ENCODE results near the gene FKBP10. TPM values are rescaled to one million over a fixed set of nuclear protein-coding genes. Genes with fewer than 3 reads are reported as not detected.
A peak's percentile ranks its signal among the peaks of the same experiment; 100 is the strongest.

FKBP10 gene
- total RNA-seq, 4 donors from 2014 or later: 4.2 to 25.4 (median 6.8) TPM

DNA sequence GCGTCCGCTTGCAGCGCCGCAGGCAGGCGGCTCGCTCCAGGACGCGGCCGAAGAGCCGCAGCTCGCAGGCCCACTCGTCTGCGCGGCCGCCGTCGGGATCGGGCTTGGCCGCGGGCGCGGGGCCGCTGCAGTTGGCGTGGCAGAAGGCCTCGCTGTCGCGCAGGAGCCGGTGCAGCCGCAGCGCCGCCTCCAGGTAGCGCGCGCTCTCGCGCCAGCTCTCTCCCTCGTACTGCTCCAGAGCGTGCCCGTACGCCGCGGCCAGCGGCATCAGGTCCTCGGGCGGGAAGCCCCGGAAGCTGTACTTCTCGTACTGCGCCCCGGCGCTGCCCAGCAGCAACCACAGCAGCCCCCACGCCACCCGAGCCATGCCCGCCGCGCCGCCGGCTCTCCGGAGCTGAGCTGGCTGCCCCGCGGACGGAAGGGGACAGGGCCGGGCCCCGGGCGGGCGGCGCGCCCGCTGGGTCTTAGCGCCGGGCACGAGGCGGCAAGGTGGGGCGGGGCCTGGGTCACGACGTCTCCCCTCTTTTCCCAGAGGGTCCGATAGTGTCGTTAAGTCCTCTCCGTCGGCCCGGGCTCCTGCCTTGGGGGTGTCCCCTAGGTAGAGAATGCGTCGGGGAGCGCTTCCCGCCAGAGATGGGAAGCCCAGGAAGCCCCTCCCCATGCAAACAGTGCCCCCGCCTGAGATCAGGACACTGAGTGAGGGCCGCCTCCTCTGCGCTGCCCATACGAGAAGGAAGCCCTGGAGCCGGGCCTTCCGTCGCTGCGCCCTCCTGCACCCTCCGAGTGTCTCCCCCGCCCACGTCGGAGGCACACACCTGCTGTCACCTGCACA is 1.0 kb upstream of the FKBP10 start, which contains the start of gene P3H4:
TSS of gene P3H4 (minus strand) at position 401 of the 832 bp plus-strand sequence. CDS start at position 367, 34 bp downstream.
- TF ChIP-seq, protein P1, sequence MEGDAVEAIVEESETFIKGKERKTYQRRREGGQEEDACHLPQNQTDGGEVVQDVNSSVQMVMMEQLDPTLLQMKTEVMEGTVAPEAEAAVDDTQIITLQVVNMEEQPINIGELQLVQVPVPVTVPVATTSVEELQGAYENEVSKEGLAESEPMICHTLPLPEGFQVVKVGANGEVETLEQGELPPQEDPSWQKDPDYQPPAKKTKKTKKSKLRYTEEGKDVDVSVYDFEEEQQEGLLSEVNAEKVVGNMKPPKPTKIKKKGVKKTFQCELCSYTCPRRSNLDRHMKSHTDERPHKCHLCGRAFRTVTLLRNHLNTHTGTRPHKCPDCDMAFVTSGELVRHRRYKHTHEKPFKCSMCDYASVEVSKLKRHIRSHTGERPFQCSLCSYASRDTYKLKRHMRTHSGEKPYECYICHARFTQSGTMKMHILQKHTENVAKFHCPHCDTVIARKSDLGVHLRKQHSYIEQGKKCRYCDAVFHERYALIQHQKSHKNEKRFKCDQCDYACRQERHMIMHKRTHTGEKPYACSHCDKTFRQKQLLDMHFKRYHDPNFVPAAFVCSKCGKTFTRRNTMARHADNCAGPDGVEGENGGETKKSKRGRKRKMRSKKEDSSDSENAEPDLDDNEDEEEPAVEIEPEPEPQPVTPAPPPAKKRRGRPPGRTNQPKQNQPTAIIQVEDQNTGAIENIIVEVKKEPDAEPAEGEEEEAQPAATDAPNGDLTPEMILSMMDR (IDR thresholded peaks at IDR 0.05): peak in 1 of 3 donors; percentile 49
- no peak for TF ChIP-seq POLR2A (IDR thresholded peaks at IDR 0.05)
- DNase-seq (ENCODE audit: low spot score in 2 of 2): peak; percentile 62 to 95
- intact Hi-C loops (cut with DNase I; ENCODE audit: low total_unique reads): no loop called here
- peak within 1 kb of the TSS; percentile 52 for H3K4me3 ChIP-seq (ENCODE audit: low read depth, poor library complexity, severe bottlenecking)
- 0 to 1% methylated on average over 15 to 47 of the region's 96 CpGs for WGBS, 2 donors

GRCh38 chr17:41813152-41813680 is 412 bp downstream of the FKBP10 start:
- 27 to 30% methylated on average over 11 to 12 of the region's 12 CpGs for WGBS, 2 donors

DNA sequence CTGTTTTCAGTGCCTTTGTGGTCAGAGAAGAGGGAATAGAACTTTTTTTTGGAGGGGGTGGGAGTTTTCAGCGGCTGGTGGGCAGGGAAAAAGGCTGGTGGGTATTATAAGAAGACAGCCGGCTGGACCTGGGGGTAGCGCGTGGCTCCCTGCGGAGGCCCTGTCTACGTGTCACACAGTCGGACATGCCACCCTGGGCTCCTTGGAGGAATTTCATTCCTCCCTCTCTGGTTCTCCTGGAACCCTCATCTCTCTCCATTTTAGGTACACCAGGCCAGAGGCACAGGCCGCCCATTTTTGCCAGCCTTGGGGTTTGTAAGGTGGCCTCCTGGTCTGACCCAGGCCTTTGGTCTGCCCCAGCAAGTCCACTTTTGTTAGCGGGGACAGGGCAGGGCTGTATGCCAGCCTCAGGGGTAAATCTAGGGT is 908 bp downstream of the FKBP10 start:
- TF ChIP-seq, protein P1 (IDR thresholded peaks at IDR 0.05): no peak
- no peak for TF ChIP-seq POLR2A (IDR thresholded peaks at IDR 0.05)
- 66 to 69% methylated on average over 9 of the region's 9 CpGs for WGBS, 2 donors

More at GRCh38 chr17:41813152-41813680, 412 bp downstream of the FKBP10 start:
- no peak overlapping the region for H3K4me3 ChIP-seq (ENCODE audit: low read depth, poor library complexity, severe bottlenecking)
- no peak for TF ChIP-seq POLR2A (IDR thresholded peaks at IDR 0.05)
- TF ChIP-seq, protein P1 (IDR thresholded peaks at IDR 0.05): no peak
- DNase-seq (ENCODE audit: low spot score in 2 of 2): no peak
- intact Hi-C loops (cut with DNase I; ENCODE audit: low total_unique reads): no loop called here

DNA sequence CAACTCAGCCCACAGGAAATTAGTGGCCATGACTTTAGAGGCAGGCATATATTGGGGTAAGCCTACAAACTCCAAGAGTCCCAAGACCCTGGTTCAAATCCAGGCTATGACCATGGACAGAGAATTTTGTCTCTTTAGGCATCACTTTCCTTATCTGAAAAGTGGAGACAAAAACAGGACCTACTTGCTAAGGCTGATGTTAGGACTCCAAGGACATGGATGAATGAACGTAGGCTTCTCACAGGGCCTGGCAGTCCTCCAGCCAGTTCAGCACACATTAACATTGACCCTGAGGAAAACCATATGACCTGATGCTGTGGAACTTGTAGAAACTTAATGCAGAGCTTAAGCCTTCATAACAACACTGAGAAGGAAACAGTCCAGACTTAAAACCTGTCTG is 1.4 kb downstream of the FKBP10 start:
- no peak overlapping the region for H3K4me3 ChIP-seq (ENCODE audit: low read depth, poor library complexity, severe bottlenecking)
- intact Hi-C loops (cut with DNase I; ENCODE audit: low total_unique reads): no loop called here
- TF ChIP-seq, protein P1 (IDR thresholded peaks at IDR 0.05): no peak
- no peak for TF ChIP-seq POLR2A (IDR thresholded peaks at IDR 0.05)
- whole genome bisulfite sequencing, 2 donors: 43 to 50% methylated on average over 1 of the region's 1 CpG
- no peak for DNase-seq (ENCODE audit: low spot score in 2 of 2)

More for the DNA sequence above, 908 bp downstream of the FKBP10 start:
- no peak overlapping the region for H3K4me3 ChIP-seq (ENCODE audit: low read depth, poor library complexity, severe bottlenecking)
- intact Hi-C loops (cut with DNase I; ENCODE audit: low total_unique reads): no loop called here
- DNase-seq (ENCODE audit: low spot score in 2 of 2): no peak

- no peak overlapping the region for H3K4me3 ChIP-seq (ENCODE audit: low read depth, poor library complexity, severe bottlenecking)
- intact Hi-C loops (cut with DNase I; ENCODE audit: low total_unique reads): no loop called here
- TF ChIP-seq, protein P1 (IDR thresholded peaks at IDR 0.05): no peak
- no peak for TF ChIP-seq POLR2A (IDR thresholded peaks at IDR 0.05)
- WGBS, 2 donors: 94 to 95% methylated on average over 20 to 22 of the region's 23 CpGs
- no peak for DNase-seq (ENCODE audit: low spot score in 2 of 2)
These were observed 4.0 kb downstream of the FKBP10 start for GRCh38 chr17:41816637-41817320.

Measured in lower leg skin (tissue), 4 donors.